GM21786 (cell line): ENCODE data around the gene SMYD4.
"Not testable (repeated sequence)": the region's sequence is repeated elsewhere in the genome, so short reads cannot be mapped to it uniquely, and the experiment has no call there.

ENCODE experiments used
- ATAC-seq: cut with Tn5 transposase; IDR thresholded peaks from one replicate; pipeline ENCODE4 v1.9.1; 2021; ENCODE audit not compliant: unreplicated experiment

SMYD4 gene

GRCh38 chr17:1829216-1829591, 498 bp downstream of the SMYD4 start:
- peak; percentile 7 for ATAC-seq

GRCh38 chr17:1820528-1821252, 9.0 kb downstream of the SMYD4 start:
- ATAC-seq, result no peak

- ATAC-seq, result no peak
Measured at GRCh38 chr17:1813088-1813487, 16.6 kb downstream of the SMYD4 start.

GRCh38 chr17:1810450-1811103, 19.1 kb downstream of the SMYD4 start:
- no peak for ATAC-seq

GRCh38 chr17:1809815-1810214, 19.9 kb downstream of the SMYD4 start:
- ATAC-seq, result not testable (repeated sequence)

- ATAC-seq, result no peak
Measured at GRCh38 chr17:1808644-1809043, 21.1 kb downstream of the SMYD4 start.

- ATAC-seq, result no peak
Measured at GRCh38 chr17:1807890-1808289, 21.8 kb downstream of the SMYD4 start.

- ATAC-seq, result no peak
Measured at GRCh38 chr17:1803280-1803679, 26.4 kb downstream of the SMYD4 start.

GRCh38 chr17:1802429-1802828, 27.3 kb downstream of the SMYD4 start:
- no peak for ATAC-seq

- ATAC-seq, result no peak
Measured at GRCh38 chr17:1800712-1801111, 29.0 kb downstream of the SMYD4 start.

GRCh38 chr17:1800240-1800639, 29.5 kb downstream of the SMYD4 start:
- no peak for ATAC-seq

- ATAC-seq, result not testable (repeated sequence)
Measured at GRCh38 chr17:1797846-1798245, 31.9 kb downstream of the SMYD4 start.

- ATAC-seq, result no peak
Measured at GRCh38 chr17:1797323-1797722, 32.4 kb downstream of the SMYD4 start.

GRCh38 chr17:1796800-1797199, 32.9 kb downstream of the SMYD4 start:
- ATAC-seq, result no peak

- ATAC-seq, result no peak
Measured at GRCh38 chr17:1793447-1793806, 36.3 kb downstream of the SMYD4 start.

- ATAC-seq, result no peak
Measured at GRCh38 chr17:1792495-1793446, 36.9 kb downstream of the SMYD4 start.

- ATAC-seq, result no peak
Measured at GRCh38 chr17:1789936-1790335, 39.8 kb downstream of the SMYD4 start.

- ATAC-seq, result no peak
Measured at GRCh38 chr17:1787301-1787902, 42.3 kb downstream of the SMYD4 start.

- no peak for ATAC-seq
Measured at GRCh38 chr17:1786708-1787107, 43.0 kb downstream of the SMYD4 start.

- ATAC-seq, result no peak
Measured at GRCh38 chr17:1785930-1786329, 43.8 kb downstream of the SMYD4 start.
